ENCODE measurements around the gene SAPCD1.

DNA sequence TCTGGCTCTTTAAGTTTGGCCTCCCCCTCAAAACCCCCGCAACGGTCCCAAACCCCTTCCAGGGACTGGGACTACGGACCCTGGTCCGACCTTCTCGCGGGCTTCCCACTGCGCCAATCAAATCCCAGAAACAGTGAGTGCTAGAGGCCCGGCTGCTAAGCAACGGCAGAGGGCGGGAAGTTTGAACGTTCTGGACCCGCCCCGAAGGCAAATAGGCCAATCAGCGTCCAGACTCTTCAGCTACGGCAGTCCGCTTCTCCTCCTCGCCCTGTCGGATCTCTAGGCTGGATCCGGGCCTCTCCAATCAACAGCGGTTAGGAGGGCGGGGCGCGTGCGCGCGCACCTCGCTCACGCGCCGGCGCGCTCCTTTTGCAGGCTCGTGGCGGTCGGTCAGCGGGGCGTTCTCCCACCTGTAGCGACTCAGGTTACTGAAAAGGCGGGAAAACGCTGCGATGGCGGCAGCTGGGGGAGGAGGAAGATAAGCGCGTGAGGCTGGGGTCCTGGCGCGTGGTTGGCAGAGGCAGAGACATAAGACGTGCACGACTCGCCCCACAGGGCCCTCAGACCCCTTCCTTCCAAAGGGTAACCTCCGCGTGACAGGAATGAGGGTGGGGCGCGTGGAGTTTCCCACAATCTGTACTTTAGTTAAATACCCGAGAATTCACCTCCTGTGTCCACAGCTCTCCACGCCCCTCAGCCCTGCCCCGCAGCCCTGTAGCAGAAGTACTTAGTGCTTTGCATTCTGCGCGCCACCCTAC lies 22.6 kb upstream of the SAPCD1 start, which contains the start of gene MSH5:
- TF ChIP-seq, protein P1, sequence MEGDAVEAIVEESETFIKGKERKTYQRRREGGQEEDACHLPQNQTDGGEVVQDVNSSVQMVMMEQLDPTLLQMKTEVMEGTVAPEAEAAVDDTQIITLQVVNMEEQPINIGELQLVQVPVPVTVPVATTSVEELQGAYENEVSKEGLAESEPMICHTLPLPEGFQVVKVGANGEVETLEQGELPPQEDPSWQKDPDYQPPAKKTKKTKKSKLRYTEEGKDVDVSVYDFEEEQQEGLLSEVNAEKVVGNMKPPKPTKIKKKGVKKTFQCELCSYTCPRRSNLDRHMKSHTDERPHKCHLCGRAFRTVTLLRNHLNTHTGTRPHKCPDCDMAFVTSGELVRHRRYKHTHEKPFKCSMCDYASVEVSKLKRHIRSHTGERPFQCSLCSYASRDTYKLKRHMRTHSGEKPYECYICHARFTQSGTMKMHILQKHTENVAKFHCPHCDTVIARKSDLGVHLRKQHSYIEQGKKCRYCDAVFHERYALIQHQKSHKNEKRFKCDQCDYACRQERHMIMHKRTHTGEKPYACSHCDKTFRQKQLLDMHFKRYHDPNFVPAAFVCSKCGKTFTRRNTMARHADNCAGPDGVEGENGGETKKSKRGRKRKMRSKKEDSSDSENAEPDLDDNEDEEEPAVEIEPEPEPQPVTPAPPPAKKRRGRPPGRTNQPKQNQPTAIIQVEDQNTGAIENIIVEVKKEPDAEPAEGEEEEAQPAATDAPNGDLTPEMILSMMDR (IDR thresholded peaks at IDR 0.05; ENCODE audit: low read depth, low read length) = no peak
- TF ChIP-seq, protein P2, sequence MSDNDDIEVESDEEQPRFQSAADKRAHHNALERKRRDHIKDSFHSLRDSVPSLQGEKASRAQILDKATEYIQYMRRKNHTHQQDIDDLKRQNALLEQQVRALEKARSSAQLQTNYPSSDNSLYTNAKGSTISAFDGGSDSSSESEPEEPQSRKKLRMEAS (IDR thresholded peaks at IDR 0.05; ENCODE audit: low read depth, low read length) = peak; percentile 87
- peak; percentile 72 for TF ChIP-seq POLR2A (IDR thresholded peaks at IDR 0.05; ENCODE audit: extremely low read depth, insufficient read length)

Data from NB4 (cell line).